ENCODE measurements around the gene ARHGAP33.
A peak's percentile ranks its signal among the peaks of the same experiment; 100 is the strongest.
"Not testable (repeated sequence)": the region's sequence is repeated elsewhere in the genome, so short reads cannot be mapped to it uniquely, and the experiment has no call there.

The ARHGAP33 gene

DNA sequence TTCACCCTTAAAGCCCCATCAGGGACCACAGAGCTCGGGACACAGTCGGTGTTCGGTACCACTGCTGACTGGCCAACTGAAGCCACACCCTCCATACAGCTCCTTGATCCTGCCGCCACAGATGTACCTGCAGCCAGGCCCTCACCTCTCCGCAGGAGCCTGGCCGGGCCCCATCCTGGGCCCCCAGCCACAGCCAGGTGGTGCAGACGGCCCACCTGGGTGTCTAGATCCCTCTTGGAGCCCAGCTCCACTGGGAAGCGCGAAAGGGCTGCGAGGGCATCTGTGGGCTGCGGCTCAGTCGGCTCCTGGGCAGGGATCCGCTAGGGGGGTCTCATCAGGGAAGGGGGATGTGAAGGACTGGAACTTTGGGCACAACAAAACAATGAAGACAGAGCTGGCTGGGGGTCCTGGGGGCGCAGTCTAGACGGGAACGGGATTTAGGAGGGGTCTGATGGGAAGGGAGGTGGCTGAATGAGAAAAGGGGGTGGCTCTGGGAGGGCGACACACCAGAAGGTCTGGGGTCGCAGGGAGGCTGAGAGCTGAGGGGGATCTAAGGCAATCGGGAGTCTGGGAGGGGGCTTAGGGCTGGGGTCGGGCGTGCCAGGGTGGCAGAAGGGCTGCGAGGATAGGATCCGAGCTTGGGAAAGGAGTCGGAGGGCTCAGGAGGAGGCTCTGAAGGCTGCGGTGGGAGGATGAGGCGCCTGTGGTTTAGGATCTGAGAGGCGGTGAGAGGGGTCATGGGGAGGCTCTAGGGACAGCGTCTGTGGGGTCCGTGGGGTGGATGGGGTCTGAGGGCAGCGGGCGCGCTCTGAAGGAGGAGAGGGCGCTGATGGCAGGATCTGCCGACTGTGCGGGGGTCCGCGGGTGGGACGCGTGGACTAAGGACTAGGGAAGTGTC lies 21.5 kb downstream of the ARHGAP33 start:
- no peak for DNase-seq

DNA sequence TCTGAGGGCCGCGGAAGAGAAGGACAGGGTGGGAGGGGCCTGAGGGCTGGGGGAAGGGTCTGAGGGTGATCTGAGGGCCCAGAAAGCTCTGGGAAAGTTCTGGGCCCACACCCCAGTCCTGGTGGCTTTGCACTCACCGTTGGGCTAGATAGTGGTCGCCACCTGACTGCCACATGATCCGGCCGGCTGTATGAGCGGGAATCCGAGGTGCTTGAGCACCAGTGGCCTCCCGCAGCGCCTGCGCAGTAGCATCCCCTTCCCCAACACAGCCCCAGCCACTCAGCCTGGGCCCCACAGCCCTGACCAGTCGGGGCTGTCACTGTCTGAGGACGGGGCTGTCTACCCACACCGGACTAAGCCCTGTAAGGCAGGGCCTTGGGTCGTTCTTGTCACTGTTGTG lies 22.3 kb downstream of the ARHGAP33 start:
- no peak for DNase-seq

- DNase-seq, result no peak
These were observed 26.5 kb downstream of the ARHGAP33 start for GRCh38 chr19:35801828-35802227.

GRCh38 chr19:35805526-35806102 lies 30.2 kb downstream of the ARHGAP33 start:
- DNase-seq, result no peak

GRCh38 chr19:35806597-35806996 lies 31.2 kb downstream of the ARHGAP33 start:
- DNase-seq, result no peak

- no peak for DNase-seq
These were observed 32.3 kb downstream of the ARHGAP33 start for GRCh38 chr19:35807633-35808032.

DNA sequence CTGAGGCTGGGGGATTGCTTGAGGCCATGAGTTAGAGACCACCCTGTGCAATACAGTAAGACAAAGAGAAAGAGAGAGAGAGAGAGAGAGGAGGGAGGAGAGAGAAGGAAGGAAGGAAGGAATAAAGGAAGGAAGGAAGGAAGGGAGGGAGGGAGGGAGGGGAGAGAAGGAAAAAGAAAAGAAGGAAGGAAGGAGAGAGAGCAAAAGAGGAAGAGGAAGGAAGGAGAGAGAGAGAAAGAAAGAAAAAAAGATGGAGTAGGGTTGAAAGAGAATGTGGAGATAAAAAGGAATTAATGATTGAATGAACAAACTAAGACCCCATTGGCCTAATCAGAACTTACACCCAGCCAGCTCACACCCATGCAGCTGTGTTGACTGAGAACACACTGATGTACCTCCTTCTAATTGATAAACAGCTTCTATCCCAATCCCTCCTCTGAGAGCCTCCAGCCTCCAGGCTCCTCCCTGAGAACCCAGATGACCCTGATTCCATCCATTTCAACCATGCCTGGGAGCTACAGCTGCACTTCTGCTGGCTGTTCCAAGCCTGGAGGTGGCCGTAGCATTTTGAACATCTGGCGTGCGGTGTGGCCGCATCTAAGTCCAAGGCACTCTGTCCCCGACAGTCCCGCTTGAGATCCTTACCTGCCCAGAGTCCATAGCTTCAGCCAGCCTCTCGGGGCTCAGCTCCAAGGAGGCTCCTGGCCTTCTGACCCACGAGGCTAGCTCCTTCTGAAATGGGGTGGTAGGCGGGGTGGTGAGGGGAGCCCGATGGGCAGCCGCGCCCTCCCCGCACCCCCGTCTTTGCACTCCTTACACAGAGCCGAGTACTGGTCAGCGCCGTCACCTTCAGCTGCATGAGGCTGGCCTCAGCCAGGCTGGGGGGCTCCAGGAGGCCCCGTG lies 36.2 kb downstream of the ARHGAP33 start:
- no peak for DNase-seq

GRCh38 chr19:35812220-35813042 lies 37.1 kb downstream of the ARHGAP33 start, which contains the start of gene PRODH2:
PRODH2 (minus strand) TSS chr19:35812845; CDS start chr19:35812805, 40 bp downstream.
- no peak for DNase-seq

GRCh38 chr19:35813043-35813890 lies 37.9 kb downstream of the ARHGAP33 start:
- DNase-seq, result no peak

DNA sequence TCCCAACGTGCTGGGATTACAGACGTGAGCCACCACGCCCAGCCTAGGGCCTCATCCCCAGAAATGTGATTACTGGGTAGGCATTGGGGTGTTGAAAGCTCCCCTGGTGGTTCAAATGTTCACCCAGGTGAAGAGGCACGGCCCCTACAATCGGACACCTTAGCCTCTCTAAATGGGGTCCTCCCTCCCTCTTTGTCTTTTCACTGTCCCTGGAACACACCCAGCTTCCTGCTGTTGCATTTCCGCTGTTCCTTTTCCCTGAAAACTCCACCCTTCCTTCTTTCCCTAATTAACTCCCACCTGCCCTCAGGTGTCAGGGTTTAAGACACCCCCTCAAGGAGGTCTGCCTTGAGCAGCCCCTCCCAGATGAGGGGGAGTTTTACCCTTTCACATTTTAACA lies 40.9 kb downstream of the ARHGAP33 start:
- DNase-seq, result no peak

- DNase-seq, result no peak
These were observed 41.5 kb downstream of the ARHGAP33 start for GRCh38 chr19:35816846-35817245.

DNA sequence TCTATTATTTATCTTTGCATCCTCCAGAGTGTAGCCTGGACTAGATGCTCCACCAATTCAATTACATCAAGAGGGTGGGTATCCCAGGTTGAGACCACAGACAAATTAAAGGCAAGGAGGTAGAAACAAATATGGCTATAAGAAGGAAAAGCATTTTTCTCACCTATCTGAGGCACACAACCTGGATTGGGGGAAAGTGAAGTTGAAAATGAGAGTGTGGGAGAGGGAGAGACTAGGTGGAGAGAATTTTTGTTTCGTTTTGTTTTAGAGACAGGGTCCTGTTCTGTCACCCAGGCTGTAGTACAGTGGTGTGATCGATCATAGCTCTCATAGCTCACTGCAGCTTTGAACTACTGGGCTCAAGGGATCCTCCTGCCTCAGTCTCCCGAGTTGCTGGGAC lies 43.1 kb downstream of the ARHGAP33 start:
- no peak for DNase-seq

DNA sequence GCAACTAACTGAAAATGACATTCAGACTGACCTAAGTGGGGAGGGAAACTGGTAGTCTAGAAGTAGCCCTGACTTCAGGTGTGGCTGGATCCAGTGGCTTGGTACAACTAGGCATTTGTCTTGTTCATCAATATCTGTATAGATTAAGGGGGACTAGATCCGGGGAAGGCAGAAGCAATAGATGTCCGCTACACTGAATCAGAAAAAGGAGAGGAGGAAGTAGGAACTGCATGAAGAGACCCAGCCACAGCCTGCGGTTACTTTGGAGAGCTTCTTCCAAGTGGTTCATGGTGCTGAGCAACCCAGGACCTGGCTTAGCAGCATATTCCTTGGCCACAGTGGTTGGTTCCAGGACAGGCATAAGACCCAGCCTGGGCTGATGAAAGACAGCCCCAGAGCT lies 47.2 kb downstream of the ARHGAP33 start:
- DNase-seq, result no peak

- no peak for DNase-seq
These were observed 48.8 kb downstream of the ARHGAP33 start for GRCh38 chr19:35824150-35824549.

- DNase-seq, result peak; percentile 79
These were observed 53.4 kb downstream of the ARHGAP33 start for GRCh38 chr19:35828692-35829301.

GRCh38 chr19:35830986-35831385 lies 55.6 kb downstream of the ARHGAP33 start:
- DNase-seq, result no peak

DNA sequence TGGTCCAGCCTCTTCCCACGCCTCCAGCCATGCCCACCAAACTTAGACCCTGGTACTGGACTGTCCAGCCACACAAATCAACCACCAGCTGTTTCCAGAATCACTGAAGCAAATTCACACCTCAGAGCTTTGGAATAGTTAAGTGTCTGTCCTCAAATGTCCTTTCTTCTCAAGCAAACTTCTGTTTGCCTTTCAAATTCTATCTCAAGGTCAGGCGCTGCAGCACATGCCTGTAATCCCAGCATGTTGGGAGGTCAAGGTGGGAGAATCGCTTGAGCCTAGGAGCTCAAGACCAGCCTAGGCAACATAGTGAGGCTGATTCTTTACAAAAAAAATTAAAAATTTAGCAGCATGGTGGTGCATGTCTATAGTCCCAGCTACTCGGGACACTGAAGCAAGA lies 56.7 kb downstream of the ARHGAP33 start:
- no peak for DNase-seq

DNA sequence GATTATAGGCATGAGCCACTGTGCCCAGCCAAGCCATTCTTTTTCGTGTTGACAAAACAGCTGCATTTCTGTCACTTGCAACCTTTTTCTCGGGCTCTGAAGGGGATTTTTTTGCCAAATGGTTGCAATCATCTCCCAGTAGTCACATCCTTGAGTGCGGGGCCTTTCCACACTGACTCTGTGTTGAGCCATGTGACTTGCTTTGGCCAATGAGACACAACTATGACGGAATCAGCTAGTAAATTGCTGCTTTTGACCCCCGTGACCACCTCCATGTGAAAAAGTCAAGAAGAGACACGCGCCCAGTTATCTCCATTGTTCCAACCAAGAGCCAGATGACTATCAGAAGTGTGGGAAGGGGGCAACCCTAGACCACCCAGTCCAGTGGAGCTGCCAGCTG lies 58.6 kb downstream of the ARHGAP33 start:
- DNase-seq, result no peak

DNA sequence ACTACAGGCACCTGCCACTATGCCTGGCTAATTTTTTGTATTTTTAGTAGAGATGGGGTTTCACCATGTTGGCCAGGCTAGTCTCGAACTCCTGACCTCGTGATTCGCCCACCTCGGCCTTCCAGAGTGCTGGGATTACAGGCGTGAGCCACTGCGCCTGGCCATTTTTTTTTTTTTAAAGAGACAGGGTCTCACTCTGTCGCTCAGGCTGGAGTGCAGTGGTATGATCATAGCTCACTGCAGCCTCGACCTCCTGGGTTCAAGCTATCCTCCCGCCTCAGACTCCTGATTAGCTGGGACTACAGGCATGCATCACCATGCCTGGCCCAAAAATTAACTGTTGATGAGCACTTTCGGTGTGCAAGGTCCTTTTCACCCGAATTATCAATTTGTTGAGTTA lies 60.7 kb downstream of the ARHGAP33 start:
- DNase-seq, result not testable (repeated sequence)

Measured in femur (tissue), 1 donor.